HCT116 (cell line): ENCODE results near the gene KIF26B. TPM values are rescaled to one million over a fixed set of nuclear protein-coding genes. Genes with fewer than 3 reads are reported as not detected.

Experiments
- ATF3 ChIP-seq: IDR thresholded peaks from 2 replicates; pipeline ENCODE4 v1.6.1; 2012
- CEBPB ChIP-seq: IDR thresholded peaks from 2 replicates; pipeline ENCODE4 v1.6.1; 2012; ENCODE audit warnings: low read depth
- CTCF ChIP-seq, 3 experiments: fragments of 200-600 bp in 1 of 3; sonication (generic) in 1 of 3; IDR thresholded peaks in 2 of 3; conservative IDR thresholded peaks in 1 of 3; 2 replicates each; pipeline ENCODE4 v1.5.1; 2012 to 2017; ENCODE audit warnings: low read depth in 2 of 3, low read length in 2 of 3, antibody characterized with exemption in 1 of 3, borderline replicate concordance in 1 of 3, control low read depth in 1 of 3, mild to moderate bottlenecking in 1 of 3, mixed read lengths in 1 of 3, mixed run types in 1 of 3, moderate library complexity in 1 of 3; ENCODE audit not compliant: insufficient read depth in 1 of 3
- REST ChIP-seq: IDR thresholded peaks from 2 replicates; pipeline ENCODE4 v1.6.1; 2012; ENCODE audit warnings: low read depth
- ZBTB33 ChIP-seq: IDR thresholded peaks from 2 replicates; pipeline ENCODE4 v1.6.1; 2011; ENCODE audit warnings: mild to moderate bottlenecking, low read length, moderate library complexity; ENCODE audit not compliant: insufficient replicate concordance; ENCODE audit errors: extremely low read depth
- ZNF274 ChIP-seq: fragments of 200-500 bp; sonication (Bioruptor generic); IDR thresholded peaks from 2 replicates; pipeline ENCODE4 v1.6.1; 2014; ENCODE audit warnings: mild to moderate bottlenecking, low read depth, low read length, inconsistent platforms
- total RNA-seq: library from RNA; stranded (reverse); gene quantifications from one replicate; pipeline ENCODE4 v1.2.1, GENCODE V29; 2021; ENCODE audit not compliant: unreplicated experiment

KIF26B gene
- total RNA-seq, 1 experiment from 2014 or later = 0.49 TPM

- TF ChIP-seq ZBTB33 (no peak), CEBPB (no peak), ZNF274 (no peak), CTCF (IDR thresholded peaks at IDR 0.05 in 2 of 3, conservative IDR thresholded peaks at IDR 0.05 in 1 of 3; ENCODE audit: borderline replicate concordance in 1 of 3, insufficient read depth in 1 of 3, low read depth in 2 of 3, low read length in 2 of 3) (no peak), REST (no peak), ATF3 (no peak)
Observed at GRCh38 chr1:245412306-245412705, 257.5 kb downstream of the KIF26B start (continued).
